A673 (cell line): ENCODE data around the gene PLXND1.

ENCODE experiments used
- CTCF ChIP-seq: fragments of 300-800, 200-600 bp; sonication (generic); conservative IDR thresholded peaks from 2 replicates; pipeline ENCODE4 v1.5.1; 2017; ENCODE audit warnings: low read depth, mild to moderate bottlenecking, antibody characterized with exemption, low read length, moderate library complexity, mixed read lengths
- EZH2 ChIP-seq: fragments of 200-600 bp; sonication (generic); IDR thresholded peaks from 2 replicates; pipeline ENCODE4 v1.6.1; 2017; ENCODE audit warnings: borderline replicate concordance, low read depth, mild to moderate bottlenecking, mixed read lengths, antibody characterized with exemption, low read length; ENCODE audit not compliant: poor library complexity, severe bottlenecking

GRCh38 chr3:129531699-129532098, 74.8 kb downstream of the PLXND1 start:
- no peak for TF ChIP-seq CTCF
- TF ChIP-seq EZH2 = no peak
